ENCODE results near the gene SLIT3. TPM values are rescaled to one million over a fixed set of nuclear protein-coding genes. Genes with fewer than 3 reads are reported as not detected.
"Not testable (repeated sequence)": the region's sequence is repeated elsewhere in the genome, so short reads cannot be mapped to it uniquely, and the experiment has no call there.

The SLIT3 gene
- total and polyA plus RNA-seq, 2 donors, result 64.7 to 109 TPM

DNA sequence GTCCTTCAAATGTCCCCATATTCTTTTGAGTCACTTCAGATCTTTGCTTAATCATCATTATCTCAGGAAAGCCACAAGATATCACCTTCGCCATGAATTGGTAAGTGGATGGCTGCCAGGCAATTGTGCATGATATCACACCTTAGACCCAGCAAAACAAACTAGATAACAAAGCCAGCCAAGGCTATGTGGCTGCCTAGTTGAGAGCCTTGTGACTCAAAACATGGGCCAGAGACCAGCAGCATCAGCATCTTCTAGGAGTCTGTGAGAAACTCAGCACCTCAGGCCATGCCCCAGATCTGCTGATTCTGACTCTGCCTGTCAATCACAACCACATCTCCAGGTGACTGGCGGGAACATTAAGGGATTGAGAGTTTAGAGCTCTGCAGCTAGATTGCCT is 82.8 kb downstream of the SLIT3 start:
- no peak for DNase-seq (ENCODE audit: extremely low spot score)
- Histone ChIP-seq H3K27ac (ENCODE audit: low read depth) (no peak overlapping the region), H3K36me3 (ENCODE audit: insufficient read depth) (no peaks in the 10 kb centered on the region), H3K4me1 (ENCODE audit: insufficient read depth) (peaks cover 2% of the 10 kb centered on the region), H3K4me3 (ENCODE audit: low read depth, low read length) (no peak overlapping the region)
- 92% methylated on average over 2 of the region's 2 CpGs for WGBS

DNA sequence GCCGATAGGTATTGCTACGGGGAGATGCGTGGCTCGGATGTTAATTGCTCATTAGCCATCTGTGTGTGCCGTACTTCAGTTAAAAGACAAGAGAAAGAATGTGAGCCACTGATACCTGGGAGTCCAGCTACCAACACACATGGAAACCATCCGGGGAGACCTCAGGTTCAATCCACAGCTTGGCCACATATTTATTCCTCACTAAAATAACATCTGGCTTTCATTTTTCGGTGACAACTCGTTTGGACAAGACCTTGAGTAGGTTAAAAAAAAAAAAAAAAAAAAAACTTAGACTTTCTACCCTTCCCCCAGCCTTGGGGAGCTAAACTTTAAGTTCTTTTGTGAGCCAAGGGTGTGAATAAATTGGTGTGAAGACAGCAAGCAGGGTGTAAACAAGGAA is 84.1 kb downstream of the SLIT3 start:
- no peak for DNase-seq (ENCODE audit: extremely low spot score)
- H3K4me1 ChIP-seq (ENCODE audit: insufficient read depth), result peaks cover 2% of the 10 kb centered on the region
- no peak overlapping the region for H3K4me3 ChIP-seq (ENCODE audit: low read depth, low read length)
- no peaks in the 10 kb centered on the region for H3K36me3 ChIP-seq (ENCODE audit: insufficient read depth)
- H3K27ac ChIP-seq (ENCODE audit: low read depth), result no peak overlapping the region
- WGBS, result 82% methylated on average over 8 of the region's 8 CpGs

DNA sequence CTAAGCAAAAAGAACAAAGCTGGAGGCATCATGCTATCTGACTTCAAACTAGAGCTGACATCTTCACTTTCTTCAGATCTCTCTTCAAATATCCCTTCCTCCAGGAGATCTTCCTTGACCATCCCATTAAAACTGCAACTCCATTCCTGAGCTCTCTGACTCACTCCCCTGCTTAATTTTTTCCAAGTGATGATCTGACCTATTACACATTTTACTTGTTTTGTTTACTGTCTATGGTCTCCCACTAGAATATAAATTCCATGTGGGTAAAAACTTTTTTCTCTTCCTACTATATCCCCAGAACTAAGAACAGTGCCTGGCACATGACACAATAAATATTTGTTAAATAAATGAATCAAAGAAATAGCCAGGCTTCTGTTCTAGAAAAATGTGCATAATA is 87.5 kb downstream of the SLIT3 start:
- Histone ChIP-seq H3K4me3 (ENCODE audit: low read depth, low read length) (no peak overlapping the region), H3K27ac (ENCODE audit: low read depth) (no peak overlapping the region), H3K4me1 (ENCODE audit: insufficient read depth) (no peaks in the 10 kb centered on the region), H3K36me3 (ENCODE audit: insufficient read depth) (no peaks in the 10 kb centered on the region)
- DNase-seq (ENCODE audit: extremely low spot score), result no peak

GRCh38 chr5:169211761-169212160 is 89.2 kb downstream of the SLIT3 start:
- not testable (repeated sequence) for H3K4me3 ChIP-seq (ENCODE audit: low read depth, low read length); H3K27ac ChIP-seq (ENCODE audit: low read depth); DNase-seq (ENCODE audit: extremely low spot score); H3K4me1 ChIP-seq (ENCODE audit: insufficient read depth); H3K36me3 ChIP-seq (ENCODE audit: insufficient read depth)
- 97% methylated on average over 3 of the region's 3 CpGs for WGBS

GRCh38 chr5:169204788-169205400 is 96.0 kb downstream of the SLIT3 start:
- Histone ChIP-seq H3K27ac (ENCODE audit: low read depth) (no peak overlapping the region), H3K4me1 (ENCODE audit: insufficient read depth) (no peaks in the 10 kb centered on the region), H3K36me3 (ENCODE audit: insufficient read depth) (no peaks in the 10 kb centered on the region), H3K4me3 (ENCODE audit: low read depth, low read length) (no peak overlapping the region)
- no peak for DNase-seq (ENCODE audit: extremely low spot score)
- 83% methylated on average over 8 of the region's 8 CpGs for WGBS

DNA sequence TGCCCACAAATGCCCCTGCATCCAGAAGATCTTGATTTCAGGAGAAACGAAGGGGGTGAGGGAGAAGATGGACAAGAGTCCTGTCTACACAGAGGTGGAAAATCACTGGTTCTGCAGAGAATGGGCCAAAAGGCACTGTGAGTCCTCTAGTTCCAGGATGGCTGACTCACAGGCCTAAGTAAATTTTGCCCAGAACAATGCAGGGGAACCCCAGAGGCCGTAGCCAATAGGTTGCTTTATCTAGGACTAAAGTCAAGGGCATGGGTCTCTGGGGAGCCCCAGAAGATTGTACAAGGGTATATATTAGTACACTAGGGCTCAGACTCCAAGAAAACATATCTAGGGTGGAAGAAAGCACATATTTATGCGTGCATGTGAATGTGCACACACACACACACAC is 98.0 kb downstream of the SLIT3 start:
- H3K27ac ChIP-seq (ENCODE audit: low read depth), result no peak overlapping the region
- no peaks in the 10 kb centered on the region for H3K4me1 ChIP-seq (ENCODE audit: insufficient read depth)
- 82% methylated on average over 3 of the region's 3 CpGs for WGBS
- no peak for DNase-seq (ENCODE audit: extremely low spot score)
- no peak overlapping the region for H3K4me3 ChIP-seq (ENCODE audit: low read depth, low read length)
- H3K36me3 ChIP-seq (ENCODE audit: insufficient read depth), result no peaks in the 10 kb centered on the region

GRCh38 chr5:169201597-169201996 is 99.3 kb downstream of the SLIT3 start:
- no peak for DNase-seq (ENCODE audit: extremely low spot score)
- Histone ChIP-seq H3K4me1 (ENCODE audit: insufficient read depth) (no peaks in the 10 kb centered on the region), H3K36me3 (ENCODE audit: insufficient read depth) (no peaks in the 10 kb centered on the region), H3K27ac (ENCODE audit: low read depth) (no peak overlapping the region), H3K4me3 (ENCODE audit: low read depth, low read length) (no peak overlapping the region)

- no peaks in the 10 kb centered on the region for H3K36me3 ChIP-seq (ENCODE audit: insufficient read depth)
- 80% methylated on average over 6 of the region's 6 CpGs for WGBS
- no peak overlapping the region for H3K27ac ChIP-seq (ENCODE audit: low read depth)
- no peak for DNase-seq (ENCODE audit: extremely low spot score)
- H3K4me3 ChIP-seq (ENCODE audit: low read depth, low read length), result no peak overlapping the region
- no peaks in the 10 kb centered on the region for H3K4me1 ChIP-seq (ENCODE audit: insufficient read depth)
These were observed 100.7 kb downstream of the SLIT3 start for GRCh38 chr5:169200125-169200778.

- Histone ChIP-seq H3K4me3 (ENCODE audit: low read depth, low read length) (no peak overlapping the region), H3K36me3 (ENCODE audit: insufficient read depth) (no peaks in the 10 kb centered on the region), H3K27ac (ENCODE audit: low read depth) (no peak overlapping the region), H3K4me1 (ENCODE audit: insufficient read depth) (no peaks in the 10 kb centered on the region)
- no peak for DNase-seq (ENCODE audit: extremely low spot score)
- WGBS, result 87% methylated on average over 1 of the region's 1 CpG
These were observed 103.6 kb downstream of the SLIT3 start for GRCh38 chr5:169197343-169197742.

DNA sequence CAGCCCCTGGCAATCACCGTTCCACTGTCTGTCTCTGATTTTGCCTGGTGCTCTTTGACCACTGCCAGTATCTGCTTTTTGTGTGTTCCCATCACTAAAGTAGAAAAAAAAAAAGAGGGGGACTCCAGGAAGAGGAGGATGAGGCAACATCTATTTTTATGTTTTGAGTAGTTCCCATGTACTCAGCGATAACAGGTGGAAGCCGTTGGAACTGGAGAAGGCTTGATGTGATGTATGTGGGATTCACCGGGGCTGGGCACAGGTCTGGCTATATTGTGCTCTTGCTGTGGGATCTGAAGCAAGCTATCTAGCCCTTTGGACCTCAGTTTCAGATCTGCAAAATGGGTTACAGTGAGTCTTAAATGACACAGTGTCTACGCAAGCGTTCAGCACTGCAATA is 104.9 kb downstream of the SLIT3 start:
- H3K36me3 ChIP-seq (ENCODE audit: insufficient read depth), result no peaks in the 10 kb centered on the region
- no peak overlapping the region for H3K27ac ChIP-seq (ENCODE audit: low read depth)
- no peak overlapping the region for H3K4me3 ChIP-seq (ENCODE audit: low read depth, low read length)
- H3K4me1 ChIP-seq (ENCODE audit: insufficient read depth), result no peaks in the 10 kb centered on the region
- WGBS, result 95% methylated on average over 6 of the region's 6 CpGs
- DNase-seq (ENCODE audit: extremely low spot score), result no peak

GRCh38 chr5:169195601-169196000 is 105.3 kb downstream of the SLIT3 start:
- no peak for DNase-seq (ENCODE audit: extremely low spot score)
- 87% methylated on average over 8 of the region's 8 CpGs for WGBS
- H3K27ac ChIP-seq (ENCODE audit: low read depth), result no peak overlapping the region
- no peak overlapping the region for H3K4me3 ChIP-seq (ENCODE audit: low read depth, low read length)
- no peaks in the 10 kb centered on the region for H3K36me3 ChIP-seq (ENCODE audit: insufficient read depth)
- no peaks in the 10 kb centered on the region for H3K4me1 ChIP-seq (ENCODE audit: insufficient read depth)

DNA sequence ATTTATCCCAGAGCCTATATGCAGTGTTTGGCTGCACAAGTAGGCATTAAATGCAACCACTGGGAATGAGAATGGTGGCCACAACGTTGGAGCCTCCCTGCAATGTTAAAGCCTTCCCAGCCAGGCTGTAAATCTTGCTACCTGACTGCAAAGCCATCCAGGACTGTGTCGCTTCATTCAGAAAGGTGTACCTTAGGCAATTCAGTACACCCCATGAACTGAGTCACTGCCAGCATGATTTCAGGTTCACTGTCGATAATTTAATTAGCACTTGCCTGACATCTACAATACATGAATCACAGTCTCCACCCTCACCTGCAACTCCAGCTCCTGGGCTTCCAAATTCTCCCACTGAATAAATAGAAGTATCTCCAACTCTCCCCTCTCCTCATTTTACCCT is 108.4 kb downstream of the SLIT3 start:
- H3K27ac ChIP-seq (ENCODE audit: low read depth), result no peak overlapping the region
- no peak for DNase-seq (ENCODE audit: extremely low spot score)
- 71% methylated on average over 3 of the region's 3 CpGs for WGBS
- H3K4me3 ChIP-seq (ENCODE audit: low read depth, low read length), result no peak overlapping the region
- no peaks in the 10 kb centered on the region for H3K4me1 ChIP-seq (ENCODE audit: insufficient read depth)
- H3K36me3 ChIP-seq (ENCODE audit: insufficient read depth), result no peaks in the 10 kb centered on the region

- Histone ChIP-seq H3K4me1 (ENCODE audit: insufficient read depth) (no peaks in the 10 kb centered on the region), H3K27ac (ENCODE audit: low read depth) (no peak overlapping the region), H3K36me3 (ENCODE audit: insufficient read depth) (no peaks in the 10 kb centered on the region), H3K4me3 (ENCODE audit: low read depth, low read length) (no peak overlapping the region)
- WGBS, result 79% methylated on average over 1 of the region's 1 CpG
- no peak for DNase-seq (ENCODE audit: extremely low spot score)
These were observed 110.1 kb downstream of the SLIT3 start for GRCh38 chr5:169190849-169191248.

- Histone ChIP-seq H3K4me1 (ENCODE audit: insufficient read depth) (no peaks in the 10 kb centered on the region), H3K27ac (ENCODE audit: low read depth) (no peak overlapping the region), H3K36me3 (ENCODE audit: insufficient read depth) (no peaks in the 10 kb centered on the region), H3K4me3 (ENCODE audit: low read depth, low read length) (no peak overlapping the region)
- 77% methylated on average over 3 of the region's 3 CpGs for WGBS
- no peak for DNase-seq (ENCODE audit: extremely low spot score)
These were observed 115.3 kb downstream of the SLIT3 start for GRCh38 chr5:169185626-169186025.

- Histone ChIP-seq H3K36me3 (ENCODE audit: insufficient read depth) (no peaks in the 10 kb centered on the region), H3K4me1 (ENCODE audit: insufficient read depth) (no peaks in the 10 kb centered on the region), H3K4me3 (ENCODE audit: low read depth, low read length) (no peak overlapping the region), H3K27ac (ENCODE audit: low read depth) (no peak overlapping the region)
- no peak for DNase-seq (ENCODE audit: extremely low spot score)
These were observed 117.4 kb downstream of the SLIT3 start for GRCh38 chr5:169183576-169183975.

Data from urinary bladder (tissue), 4 donors.